Neural cell (in vitro differentiated cells): Measurements from ENCODE around the gene DHH. TPM values are rescaled to one million over a fixed set of nuclear protein-coding genes. Genes with fewer than 3 reads are reported as not detected.
A peak's percentile ranks its signal among the peaks of the same experiment; 100 is the strongest.

ENCODE experiments used
- H2AFZ ChIP-seq: fragments of 200-600, 300-800 bp; sonication (generic), shearing (Covaris generic); 2 replicates; pipeline ENCODE4 v1.6.0; 2014; ENCODE audit warnings: low read depth, mild to moderate bottlenecking, antibody characterized with exemption, low read length, moderate library complexity
- H3F3A ChIP-seq: fragments of 200-600 bp; shearing (Covaris generic); 2 replicates; pipeline ENCODE4 v1.6.1; 2016; ENCODE audit warnings: mild to moderate bottlenecking, moderate library complexity, mixed read lengths, antibody characterized with exemption, low read length; ENCODE audit not compliant: insufficient read depth, poor library complexity, severe bottlenecking
- H3K27ac ChIP-seq: fragments of 200-600, 300-800 bp; sonication (generic), shearing (Covaris generic); 2 replicates; pipeline ENCODE4 v1.5.1; 2014; ENCODE audit warnings: mild to moderate bottlenecking, low read length, moderate library complexity
- H3K27me3 ChIP-seq: fragments of 300-800, 200-600 bp; sonication (generic), shearing (Covaris generic); 2 replicates; pipeline ENCODE4 v1.6.0; 2014; ENCODE audit warnings: mild to moderate bottlenecking, low read depth, low read length, moderate library complexity; ENCODE audit not compliant: insufficient read depth
- H3K36me3 ChIP-seq: fragments of 300-800, 200-600 bp; sonication (generic), shearing (Covaris generic); 2 replicates; pipeline ENCODE4 v1.5.1; 2014; ENCODE audit warnings: mild to moderate bottlenecking, antibody characterized with exemption, low read length, moderate library complexity; ENCODE audit not compliant: insufficient read depth
- H3K4me2 ChIP-seq: fragments of 300-800, 200-600 bp; sonication (generic), shearing (Covaris generic); 2 replicates; pipeline ENCODE4 v1.6.0; 2014; ENCODE audit warnings: mild to moderate bottlenecking, low read length
- H3K4me3 ChIP-seq: fragments of 300-800, 200-600 bp; sonication (generic), shearing (Covaris generic); 2 replicates; pipeline ENCODE4 v1.5.1; 2014; ENCODE audit warnings: mild to moderate bottlenecking, low read length, moderate library complexity
- H3K79me2 ChIP-seq: fragments of 200-600 bp; shearing (Covaris generic); replicated peaks from 2 replicates; pipeline ENCODE4 v1.6.0; 2014; ENCODE audit warnings: mild to moderate bottlenecking, low read length, moderate library complexity; ENCODE audit not compliant: insufficient read depth
- H3K9ac ChIP-seq: fragments of 300-800, 200-600 bp; sonication (generic), shearing (Covaris generic); 2 replicates; pipeline ENCODE4 v1.6.1; 2016; ENCODE audit warnings: mild to moderate bottlenecking, low read length, mixed read lengths
- H3K9me2 ChIP-seq: fragments of 200-600 bp; shearing (Covaris generic); 2 replicates; pipeline ENCODE4 v1.6.1; 2016; ENCODE audit warnings: mild to moderate bottlenecking, low read length, mixed read lengths; ENCODE audit not compliant: insufficient read depth
- H3K9me3 ChIP-seq: fragments of 200-600, 300-800 bp; sonication (generic), shearing (Covaris generic); 2 replicates; pipeline ENCODE4 v1.6.1; 2016; ENCODE audit warnings: mild to moderate bottlenecking, mixed run types, low read length, moderate library complexity, mixed read lengths
- H4K20me1 ChIP-seq: fragments of 200-600 bp; shearing (Covaris generic); 2 replicates; pipeline ENCODE4 v1.6.1; 2016; ENCODE audit warnings: mild to moderate bottlenecking, mixed run types; ENCODE audit not compliant: insufficient read depth
- EP300 ChIP-seq: fragments of 450-650 bp; conservative IDR thresholded peaks from 2 replicates; pipeline ENCODE4 v1.6.1; 2014; ENCODE audit warnings: antibody characterized with exemption, mild to moderate bottlenecking, moderate library complexity; ENCODE audit not compliant: poor library complexity, severe bottlenecking
- EZH2 ChIP-seq: fragments of 200-600, 300-800 bp; shearing (Covaris generic), sonication (generic); IDR thresholded peaks from 2 replicates; pipeline ENCODE4 v1.6.1; 2014; ENCODE audit warnings: antibody characterized with exemption, low read length, borderline replicate concordance, mild to moderate bottlenecking; ENCODE audit not compliant: insufficient read depth, poor library complexity, severe bottlenecking
- MXI1 ChIP-seq: fragments of 450-650 bp; conservative IDR thresholded peaks from 2 replicates; pipeline ENCODE4 v1.6.1; 2014; ENCODE audit warnings: antibody characterized with exemption, mild to moderate bottlenecking; ENCODE audit not compliant: poor library complexity, severe bottlenecking
- POLR2AphosphoS5 ChIP-seq: IDR thresholded peaks from 2 replicates; pipeline ENCODE4 v1.6.1; 2012
- RAD21 ChIP-seq: fragments of 450-650 bp; conservative IDR thresholded peaks from 2 replicates; pipeline ENCODE4 v1.6.1; 2014; ENCODE audit warnings: antibody characterized with exemption, mild to moderate bottlenecking, moderate library complexity
- SMC3 ChIP-seq: fragments of 450-650 bp; conservative IDR thresholded peaks from 2 replicates; pipeline ENCODE4 v1.6.1; 2014; ENCODE audit warnings: antibody characterized with exemption, mild to moderate bottlenecking, moderate library complexity; ENCODE audit not compliant: poor library complexity
- TAF1 ChIP-seq: IDR thresholded peaks from 2 replicates; pipeline ENCODE4 v1.6.1; 2012; ENCODE audit warnings: low read depth
- polyA plus RNA-seq: library from polyadenylated mRNA; depleted of rRNA; stranded (reverse); fragments of >200 nt; gene quantifications from 2 replicates; pipeline ENCODE4 v1.2.3, GENCODE V29; 2014
- TF ChIP-seq, protein P1 (sequence below): fragments of 450-650 bp; IDR thresholded peaks from 2 replicates; pipeline ENCODE4 v1.5.1; 2014; ENCODE audit warnings: antibody characterized with exemption, mild to moderate bottlenecking, moderate library complexity; ENCODE audit not compliant: poor library complexity, severe bottlenecking
- TF ChIP-seq, protein P2 (sequence below): IDR thresholded peaks from 2 replicates; pipeline ENCODE4 v1.6.1; 2012; ENCODE audit warnings: borderline replicate concordance

Gene DHH
- polyA plus RNA-seq, 1 donor from 2014 or later = 0.66 TPM

DNA sequence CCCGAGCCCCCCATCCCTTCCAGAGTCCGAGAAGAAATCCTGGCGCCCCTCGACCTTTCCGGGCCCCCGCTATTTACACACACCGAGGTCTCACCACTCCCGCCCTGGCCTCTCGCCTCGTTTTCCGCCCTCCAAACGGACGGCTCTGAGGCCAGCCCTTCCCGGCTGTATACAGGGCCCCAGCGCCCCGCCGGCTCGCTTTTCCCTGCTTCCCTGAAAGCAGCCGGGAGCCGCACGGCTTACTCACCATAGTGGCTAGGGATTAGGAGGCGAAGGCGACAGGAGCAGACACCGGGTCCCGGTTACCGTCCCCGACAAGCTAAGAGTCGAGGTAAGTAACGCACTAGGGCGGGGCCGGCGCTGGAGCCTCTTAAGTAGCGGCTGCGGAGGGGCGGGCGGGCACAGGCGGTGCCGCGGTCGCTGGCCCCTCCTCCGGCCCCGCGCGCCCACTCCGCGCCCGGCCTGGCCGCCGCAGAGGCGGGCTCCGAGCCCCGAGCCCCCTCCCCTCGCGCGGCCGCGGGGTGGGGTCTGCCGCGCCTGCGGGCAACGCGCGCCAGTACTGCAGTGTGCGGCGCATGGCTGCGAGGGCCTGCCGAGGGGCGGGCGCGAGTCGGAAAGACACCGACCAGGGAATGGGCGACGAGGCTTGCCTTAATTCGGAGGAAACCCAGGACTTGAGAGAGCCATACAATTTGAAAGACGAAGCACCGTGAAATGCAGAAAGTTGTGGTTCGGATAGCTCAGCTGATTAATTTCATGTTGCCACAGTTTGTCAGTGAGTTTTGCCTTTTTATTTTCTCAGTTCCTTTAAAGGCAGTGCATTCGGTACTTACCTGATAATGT, 36.7 kb upstream of the DHH start, which contains the start of gene TUBA1B:
Gene TUBA1B (minus strand): TSS at position 345 of the 843 bp plus-strand sequence. CDS start 95 bp downstream, at position 250.
- Histone ChIP-seq H3K36me3 (peaks cover 11% of the 10 kb centered on the region), H3F3A (peaks cover 7% of the 10 kb centered on the region), H3K27ac (peak within 1 kb of the TSS; percentile 98), H3K79me2 (peaks cover 23% of the 10 kb centered on the region), H3K9me2 (no peaks in the 10 kb centered on the region), H3K4me2 (peak within 1 kb of the TSS; percentile 92), H3K4me3 (peak within 1 kb of the TSS; percentile 99), H3K27me3 (no peaks in the 10 kb centered on the region), H2AFZ (peak within 1 kb of the TSS; percentile 93), H3K9ac (peak within 1 kb of the TSS; percentile 97), H4K20me1 (peaks cover 2% of the 10 kb centered on the region), H3K9me3 (no peaks in the 10 kb centered on the region)
- TF ChIP-seq EZH2 (no peak), POLR2AphosphoS5 (peak; percentile 95), MXI1 (peak; percentile 79), TAF1 (peak; percentile 57), RAD21 (peak; percentile 23), EP300 (no peak), SMC3 (peak; percentile 10)
- TF ChIP-seq, protein P1, sequence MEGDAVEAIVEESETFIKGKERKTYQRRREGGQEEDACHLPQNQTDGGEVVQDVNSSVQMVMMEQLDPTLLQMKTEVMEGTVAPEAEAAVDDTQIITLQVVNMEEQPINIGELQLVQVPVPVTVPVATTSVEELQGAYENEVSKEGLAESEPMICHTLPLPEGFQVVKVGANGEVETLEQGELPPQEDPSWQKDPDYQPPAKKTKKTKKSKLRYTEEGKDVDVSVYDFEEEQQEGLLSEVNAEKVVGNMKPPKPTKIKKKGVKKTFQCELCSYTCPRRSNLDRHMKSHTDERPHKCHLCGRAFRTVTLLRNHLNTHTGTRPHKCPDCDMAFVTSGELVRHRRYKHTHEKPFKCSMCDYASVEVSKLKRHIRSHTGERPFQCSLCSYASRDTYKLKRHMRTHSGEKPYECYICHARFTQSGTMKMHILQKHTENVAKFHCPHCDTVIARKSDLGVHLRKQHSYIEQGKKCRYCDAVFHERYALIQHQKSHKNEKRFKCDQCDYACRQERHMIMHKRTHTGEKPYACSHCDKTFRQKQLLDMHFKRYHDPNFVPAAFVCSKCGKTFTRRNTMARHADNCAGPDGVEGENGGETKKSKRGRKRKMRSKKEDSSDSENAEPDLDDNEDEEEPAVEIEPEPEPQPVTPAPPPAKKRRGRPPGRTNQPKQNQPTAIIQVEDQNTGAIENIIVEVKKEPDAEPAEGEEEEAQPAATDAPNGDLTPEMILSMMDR = no peak
- TF ChIP-seq, protein P2, sequence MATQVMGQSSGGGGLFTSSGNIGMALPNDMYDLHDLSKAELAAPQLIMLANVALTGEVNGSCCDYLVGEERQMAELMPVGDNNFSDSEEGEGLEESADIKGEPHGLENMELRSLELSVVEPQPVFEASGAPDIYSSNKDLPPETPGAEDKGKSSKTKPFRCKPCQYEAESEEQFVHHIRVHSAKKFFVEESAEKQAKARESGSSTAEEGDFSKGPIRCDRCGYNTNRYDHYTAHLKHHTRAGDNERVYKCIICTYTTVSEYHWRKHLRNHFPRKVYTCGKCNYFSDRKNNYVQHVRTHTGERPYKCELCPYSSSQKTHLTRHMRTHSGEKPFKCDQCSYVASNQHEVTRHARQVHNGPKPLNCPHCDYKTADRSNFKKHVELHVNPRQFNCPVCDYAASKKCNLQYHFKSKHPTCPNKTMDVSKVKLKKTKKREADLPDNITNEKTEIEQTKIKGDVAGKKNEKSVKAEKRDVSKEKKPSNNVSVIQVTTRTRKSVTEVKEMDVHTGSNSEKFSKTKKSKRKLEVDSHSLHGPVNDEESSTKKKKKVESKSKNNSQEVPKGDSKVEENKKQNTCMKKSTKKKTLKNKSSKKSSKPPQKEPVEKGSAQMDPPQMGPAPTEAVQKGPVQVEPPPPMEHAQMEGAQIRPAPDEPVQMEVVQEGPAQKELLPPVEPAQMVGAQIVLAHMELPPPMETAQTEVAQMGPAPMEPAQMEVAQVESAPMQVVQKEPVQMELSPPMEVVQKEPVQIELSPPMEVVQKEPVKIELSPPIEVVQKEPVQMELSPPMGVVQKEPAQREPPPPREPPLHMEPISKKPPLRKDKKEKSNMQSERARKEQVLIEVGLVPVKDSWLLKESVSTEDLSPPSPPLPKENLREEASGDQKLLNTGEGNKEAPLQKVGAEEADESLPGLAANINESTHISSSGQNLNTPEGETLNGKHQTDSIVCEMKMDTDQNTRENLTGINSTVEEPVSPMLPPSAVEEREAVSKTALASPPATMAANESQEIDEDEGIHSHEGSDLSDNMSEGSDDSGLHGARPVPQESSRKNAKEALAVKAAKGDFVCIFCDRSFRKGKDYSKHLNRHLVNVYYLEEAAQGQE = peak; percentile 91

DNA sequence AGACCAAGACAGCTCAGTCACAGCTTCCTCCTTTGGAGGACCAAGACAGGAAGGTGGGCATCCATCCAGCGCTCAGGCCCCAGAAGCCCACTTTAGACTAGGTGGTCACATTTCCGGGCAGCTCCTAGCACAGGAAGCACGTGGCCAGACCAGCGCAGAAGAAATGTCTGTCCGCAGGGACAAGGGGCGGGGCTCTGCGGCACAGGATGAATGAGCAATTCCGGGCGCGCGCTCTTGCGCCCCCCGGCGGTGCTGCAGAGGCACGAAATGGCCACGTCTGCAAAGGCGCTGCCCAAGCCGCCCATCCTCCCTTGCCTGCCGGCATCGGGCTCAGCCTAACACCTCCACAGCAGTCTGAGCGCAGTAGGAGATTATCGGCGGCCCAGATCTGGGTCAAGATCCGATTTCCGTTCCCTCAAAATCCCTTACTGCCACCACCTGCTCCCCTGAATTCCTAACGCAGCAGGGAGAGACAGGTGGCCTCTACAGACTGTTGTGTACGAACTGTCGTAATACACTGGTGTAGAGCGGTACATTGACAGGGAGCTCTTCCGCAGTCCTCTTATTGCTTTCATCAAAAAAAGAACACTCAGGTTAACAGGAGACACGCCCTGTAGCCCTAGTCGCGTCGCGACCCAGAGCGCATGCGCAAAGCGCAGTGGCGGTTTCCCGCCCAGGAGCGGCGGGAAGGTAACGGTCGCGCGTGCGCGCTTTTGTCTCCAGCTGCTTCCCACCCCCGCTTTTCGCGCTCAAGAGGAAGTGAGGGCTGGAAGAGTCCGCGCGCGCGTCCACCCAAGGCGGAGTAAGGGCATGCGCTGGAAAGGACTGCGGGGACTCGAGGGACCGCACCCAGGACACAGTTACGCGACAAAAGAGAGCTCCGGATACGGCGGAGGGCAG, 35.8 kb upstream of the DHH start:
- Histone ChIP-seq H3K4me3 (peak overlapping the region; percentile 99), H3K4me2 (peak overlapping the region; percentile 98), H3K9me2 (no peaks in the 10 kb centered on the region), H3K27ac (peak overlapping the region; percentile 98), H3F3A (peaks cover 7% of the 10 kb centered on the region), H3K79me2 (peaks cover 23% of the 10 kb centered on the region), H2AFZ (peak overlapping the region; percentile 93), H3K9ac (peak overlapping the region; percentile 97), H3K36me3 (peaks cover 11% of the 10 kb centered on the region), H3K27me3 (no peaks in the 10 kb centered on the region), H3K9me3 (no peaks in the 10 kb centered on the region), H4K20me1 (peaks cover 2% of the 10 kb centered on the region)
- TF ChIP-seq EP300 = peak; percentile 59
- TF ChIP-seq EZH2 = no peak
- TF ChIP-seq, protein P2 = no peak
- peak; percentile 95 for TF ChIP-seq MXI1
- TF ChIP-seq, protein P1 = peak; percentile 99
- peak; percentile 60 for TF ChIP-seq POLR2AphosphoS5
- peak; percentile 29 for TF ChIP-seq TAF1
- peak; percentile 88 for TF ChIP-seq SMC3
- peak; percentile 80 for TF ChIP-seq RAD21
